Effector memory CD8-positive, alpha-beta T cell (primary cell): Measurements from ENCODE around the gene ADGRG1.

Experiments used
- ATAC-seq: fragments of 150-1000 bp; cut with Tn5 transposase; replicated peaks from 2 replicates; pipeline ENCODE4 v1.10.0; 2021; ENCODE audit warnings: mild to moderate bottlenecking, moderate library complexity
- DNase-seq, 3 experiments: peaks; one replicate each; pipeline ENCODE4 v3.0.0; 2021
- H3K27ac Mint-ChIP-seq, 2 donors: one replicate each; pipeline ENCODE4 v1.8.0; 2022; ENCODE audit warnings: mild to moderate bottlenecking in 2 of 2, mixed read lengths in 2 of 2, moderate library complexity in 2 of 2
- H3K27me3 Mint-ChIP-seq, 2 donors: one replicate each; pipeline ENCODE4 v1.8.0; 2022; ENCODE audit warnings: mixed read lengths in 2 of 2
- H3K36me3 Mint-ChIP-seq: one replicate; pipeline ENCODE4 v1.8.0; 2022; ENCODE audit warnings: mild to moderate bottlenecking, moderate library complexity, mixed read lengths; ENCODE audit not compliant: insufficient read depth
- H3K4me1 Mint-ChIP-seq, 2 donors: one replicate each; pipeline ENCODE4 v1.8.0; 2022; ENCODE audit warnings: low read depth in 2 of 2, mixed read lengths in 2 of 2
- H3K4me3 Mint-ChIP-seq, 2 donors: one replicate each; pipeline ENCODE4 v1.8.0; 2022; ENCODE audit warnings: mild to moderate bottlenecking in 2 of 2, mixed read lengths in 2 of 2, moderate library complexity in 2 of 2
- H3K9me3 Mint-ChIP-seq, 2 donors: one replicate each; pipeline ENCODE4 v1.8.0; 2022; ENCODE audit warnings: mixed read lengths in 2 of 2

Gene ADGRG1

GRCh38 chr16:57609541-57610401 is 18.7 kb upstream of the ADGRG1 start:
- no peaks in the 10 kb centered on the region for H3K27me3 Mint-ChIP-seq
- DNase-seq (peak; percentile 60 to 65 (median 64)), ATAC-seq (peak; percentile 96)
- peak overlapping the region; percentile 93 to 98 for H3K27ac Mint-ChIP-seq
- H3K36me3 Mint-ChIP-seq: peaks cover 15% of the 10 kb centered on the region
- H3K4me3 Mint-ChIP-seq: peak overlapping the region; percentile 79 to 80
- H3K9me3 Mint-ChIP-seq: peaks cover 0 to 2% of the 10 kb centered on the region in 2 donors
- peaks cover 48 to 61% of the 10 kb centered on the region in 2 donors for H3K4me1 Mint-ChIP-seq

GRCh38 chr16:57610611-57611010 is 17.8 kb upstream of the ADGRG1 start:
- H3K9me3 Mint-ChIP-seq: peaks cover 0 to 2% of the 10 kb centered on the region in 2 donors
- peak overlapping the region; percentile 79 to 80 for H3K4me3 Mint-ChIP-seq

GRCh38 chr16:57611181-57611580 is 17.2 kb upstream of the ADGRG1 start:
- Mint-ChIP-seq H3K4me3 (peak overlapping the region; percentile 34 to 79), H3K27me3 (no peaks in the 10 kb centered on the region), H3K36me3 (peaks cover 15% of the 10 kb centered on the region), H3K4me1 (peaks cover 48 to 53% of the 10 kb centered on the region in 2 donors), H3K9me3 (peaks cover 0 to 2% of the 10 kb centered on the region in 2 donors), H3K27ac (peak overlapping the region; percentile 93 to 98)
- ATAC-seq: no peak
- DNase-seq: no peak

More at GRCh38 chr16:57610611-57611010, 17.8 kb upstream of the ADGRG1 start:
- DNase-seq: no peak
- H3K36me3 Mint-ChIP-seq: peaks cover 15% of the 10 kb centered on the region
- no peak for ATAC-seq
- H3K27me3 Mint-ChIP-seq: no peaks in the 10 kb centered on the region
- H3K4me1 Mint-ChIP-seq: peaks cover 48 to 58% of the 10 kb centered on the region in 2 donors
- peak overlapping the region; percentile 93 to 98 for H3K27ac Mint-ChIP-seq

- peak overlapping the region in 1 of 2 donors; percentile 79 for H3K4me3 Mint-ChIP-seq
- no peak for ATAC-seq
- H3K4me1 Mint-ChIP-seq: peaks cover 48 to 55% of the 10 kb centered on the region in 2 donors
- H3K9me3 Mint-ChIP-seq: peaks cover 0 to 2% of the 10 kb centered on the region in 2 donors
- H3K36me3 Mint-ChIP-seq: peaks cover 15% of the 10 kb centered on the region
- peak overlapping the region; percentile 93 to 98 for H3K27ac Mint-ChIP-seq
- H3K27me3 Mint-ChIP-seq: no peaks in the 10 kb centered on the region
- no peak for DNase-seq
Measured at GRCh38 chr16:57611706-57612105, 16.7 kb upstream of the ADGRG1 start.

- H3K36me3 Mint-ChIP-seq: peaks cover 15% of the 10 kb centered on the region
- no peaks in the 10 kb centered on the region for H3K27me3 Mint-ChIP-seq
- H3K9me3 Mint-ChIP-seq: peaks cover 0 to 2% of the 10 kb centered on the region in 2 donors
- peaks cover 47 to 55% of the 10 kb centered on the region in 2 donors for H3K4me1 Mint-ChIP-seq
- ATAC-seq: no peak
- no peak for DNase-seq
- no peak overlapping the region for H3K27ac Mint-ChIP-seq
- no peak overlapping the region for H3K4me3 Mint-ChIP-seq
Measured at GRCh38 chr16:57612494-57612893, 15.9 kb upstream of the ADGRG1 start.

- Mint-ChIP-seq H3K27me3 (no peaks in the 10 kb centered on the region), H3K9me3 (peaks cover 0 to 2% of the 10 kb centered on the region in 2 donors), H3K4me3 (no peak overlapping the region), H3K27ac (peak overlapping the region; percentile 80 to 91), H3K36me3 (peaks cover 15% of the 10 kb centered on the region), H3K4me1 (peaks cover 50 to 61% of the 10 kb centered on the region in 2 donors)
- DNase-seq: no peak
- ATAC-seq: no peak
Measured at GRCh38 chr16:57613514-57613913, 14.9 kb upstream of the ADGRG1 start.

- Mint-ChIP-seq H3K27me3 (no peaks in the 10 kb centered on the region), H3K9me3 (peaks cover 0 to 2% of the 10 kb centered on the region in 2 donors), H3K4me3 (peak overlapping the region; percentile 15 to 38), H3K36me3 (peaks cover 10% of the 10 kb centered on the region), H3K4me1 (peaks cover 52 to 60% of the 10 kb centered on the region in 2 donors), H3K27ac (peak overlapping the region; percentile 80 to 91)
- ATAC-seq: no peak
- DNase-seq: no peak
Measured at GRCh38 chr16:57614536-57614935, 13.9 kb upstream of the ADGRG1 start.

- Mint-ChIP-seq H3K27me3 (no peaks in the 10 kb centered on the region), H3K27ac (peak overlapping the region; percentile 80 to 91), H3K4me3 (peak overlapping the region; percentile 15 to 38), H3K36me3 (peaks cover 6% of the 10 kb centered on the region), H3K4me1 (peaks cover 50 to 56% of the 10 kb centered on the region in 2 donors), H3K9me3 (peaks cover 0 to 2% of the 10 kb centered on the region in 2 donors)
- no peak for DNase-seq
- ATAC-seq: no peak
Measured at GRCh38 chr16:57614944-57615343, 13.5 kb upstream of the ADGRG1 start.

- no peak for ATAC-seq
- DNase-seq: no peak
- peaks cover 42 to 47% of the 10 kb centered on the region in 2 donors for H3K4me1 Mint-ChIP-seq
- H3K27ac Mint-ChIP-seq: peak overlapping the region in 1 of 2 donors; percentile 91
- no peak overlapping the region for H3K4me3 Mint-ChIP-seq
- no peaks in the 10 kb centered on the region for H3K27me3 Mint-ChIP-seq
- H3K36me3 Mint-ChIP-seq: no peaks in the 10 kb centered on the region
- H3K9me3 Mint-ChIP-seq: peaks cover 0 to 2% of the 10 kb centered on the region in 2 donors
Measured at GRCh38 chr16:57615813-57616212, 12.6 kb upstream of the ADGRG1 start.

- Mint-ChIP-seq H3K36me3 (no peaks in the 10 kb centered on the region), H3K4me1 (peaks cover 39 to 49% of the 10 kb centered on the region in 2 donors), H3K9me3 (peaks cover 0 to 2% of the 10 kb centered on the region in 2 donors), H3K27me3 (no peaks in the 10 kb centered on the region), H3K4me3 (no peak overlapping the region), H3K27ac (peak overlapping the region in 1 of 2 donors; percentile 91)
- no peak for ATAC-seq
- no peak for DNase-seq
Measured at GRCh38 chr16:57616241-57616640, 12.2 kb upstream of the ADGRG1 start.

- DNase-seq (no peak), ATAC-seq (no peak)
- no peaks in the 10 kb centered on the region for H3K27me3 Mint-ChIP-seq
- H3K4me3 Mint-ChIP-seq: no peak overlapping the region
- H3K36me3 Mint-ChIP-seq: no peaks in the 10 kb centered on the region
- no peaks in the 10 kb centered on the region for H3K9me3 Mint-ChIP-seq
- H3K4me1 Mint-ChIP-seq: peaks cover 36 to 50% of the 10 kb centered on the region in 2 donors
- no peak overlapping the region for H3K27ac Mint-ChIP-seq
Measured at GRCh38 chr16:57616876-57617275, 11.6 kb upstream of the ADGRG1 start.

- Mint-ChIP-seq H3K9me3 (no peaks in the 10 kb centered on the region), H3K4me1 (peaks cover 38 to 56% of the 10 kb centered on the region in 2 donors), H3K36me3 (no peaks in the 10 kb centered on the region), H3K4me3 (no peak overlapping the region), H3K27ac (peak overlapping the region in 1 of 2 donors; percentile 93), H3K27me3 (no peaks in the 10 kb centered on the region)
- DNase-seq (no peak), ATAC-seq (peak; percentile 64)
Measured at GRCh38 chr16:57617604-57618111, 10.8 kb upstream of the ADGRG1 start.

- Mint-ChIP-seq H3K27ac (peak overlapping the region; percentile 78 to 93), H3K4me3 (no peak overlapping the region), H3K36me3 (no peaks in the 10 kb centered on the region), H3K4me1 (peaks cover 37 to 56% of the 10 kb centered on the region in 2 donors), H3K9me3 (no peaks in the 10 kb centered on the region), H3K27me3 (no peaks in the 10 kb centered on the region)
- ATAC-seq (no peak), DNase-seq (no peak)
Measured at GRCh38 chr16:57618296-57619132, 9.9 kb upstream of the ADGRG1 start.
